Measurements from ENCODE around the gene MYO1D. TPM values are rescaled to one million over a fixed set of nuclear protein-coding genes. Genes with fewer than 3 reads are reported as not detected.
A peak's percentile ranks its signal among the peaks of the same experiment; 100 is the strongest.
"Not testable (repeated sequence)": the region's sequence is repeated elsewhere in the genome, so short reads cannot be mapped to it uniquely, and the experiment has no call there.

Gene MYO1D
- total RNA-seq, 1 donor from 2014 or later: 28.3 TPM

- DNase-seq (ENCODE audit: low read depth): no peak
Measured at GRCh38 chr17:32855620-32856019, 21.3 kb downstream of the MYO1D start.

- DNase-seq (ENCODE audit: low read depth): no peak
Measured at GRCh38 chr17:32854832-32855389, 22.0 kb downstream of the MYO1D start.

- DNase-seq (ENCODE audit: low read depth): peak; percentile 81
Measured at GRCh38 chr17:32854207-32854606, 22.7 kb downstream of the MYO1D start.

GRCh38 chr17:32852811-32853210 is 24.1 kb downstream of the MYO1D start:
- no peak for DNase-seq (ENCODE audit: low read depth)

- no peak for DNase-seq (ENCODE audit: low read depth)
Measured at GRCh38 chr17:32849879-32850278, 27.0 kb downstream of the MYO1D start.

DNA sequence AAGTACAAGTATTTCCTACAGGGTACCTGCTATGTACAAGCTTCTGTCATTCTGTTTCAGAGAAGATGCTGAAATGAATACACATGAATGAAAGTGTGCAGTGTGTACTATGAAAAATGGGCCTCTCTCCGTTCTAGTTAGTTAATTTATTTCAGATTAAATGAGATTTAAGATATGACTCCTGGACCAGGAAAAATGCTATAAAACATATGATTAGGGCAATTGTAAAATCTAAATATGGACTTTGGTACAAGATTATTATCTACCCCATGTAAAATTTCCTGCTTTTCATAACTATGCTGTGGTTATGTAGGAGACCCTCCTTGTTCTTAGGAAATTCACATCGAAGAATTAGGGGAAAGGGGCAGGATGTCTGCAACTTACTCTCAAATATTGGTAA is 28.9 kb downstream of the MYO1D start:
- DNase-seq (ENCODE audit: low read depth): no peak

DNA sequence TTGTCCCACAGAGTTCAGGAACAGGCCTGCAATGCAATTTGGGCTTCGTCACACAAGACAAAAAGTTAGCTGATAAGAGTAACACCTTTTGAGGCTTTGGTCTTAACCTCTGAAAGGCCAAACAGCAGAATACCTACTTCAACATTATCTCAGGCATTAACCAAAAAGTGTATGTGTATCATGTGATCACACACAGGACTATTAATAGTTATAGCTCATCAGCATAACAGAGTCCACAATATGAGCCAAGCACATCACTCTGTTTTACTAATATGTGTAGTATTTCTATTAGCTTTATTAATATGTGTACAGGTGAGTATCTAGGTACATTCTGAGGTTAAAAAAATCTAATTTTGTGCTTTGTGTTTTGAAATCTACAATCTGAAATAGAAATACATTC is 30.8 kb downstream of the MYO1D start:
- no peak for DNase-seq (ENCODE audit: low read depth)

- DNase-seq (ENCODE audit: low read depth): no peak
Measured at GRCh38 chr17:32840241-32840640, 36.7 kb downstream of the MYO1D start.

DNA sequence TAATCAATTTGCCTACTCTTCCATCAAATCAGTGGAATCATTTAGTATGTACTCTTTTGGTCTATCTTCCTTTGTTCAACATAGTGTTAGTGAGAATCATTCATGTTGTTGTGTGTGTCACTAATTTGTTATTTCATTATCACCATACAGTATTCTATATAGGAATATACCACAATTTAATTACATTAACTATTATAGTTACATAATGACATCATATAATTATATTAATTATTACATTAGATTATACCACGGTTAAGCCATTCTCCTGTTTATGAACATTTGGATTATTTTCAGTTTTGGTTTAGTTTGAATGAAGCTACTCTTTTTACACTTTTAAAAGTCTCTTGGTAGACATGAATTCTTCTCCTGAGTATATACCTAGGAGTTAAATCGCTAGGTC is 40.4 kb downstream of the MYO1D start:
- DNase-seq (ENCODE audit: low read depth): no peak

GRCh38 chr17:32835291-32835761 is 41.6 kb downstream of the MYO1D start:
- DNase-seq (ENCODE audit: low read depth): no peak

DNA sequence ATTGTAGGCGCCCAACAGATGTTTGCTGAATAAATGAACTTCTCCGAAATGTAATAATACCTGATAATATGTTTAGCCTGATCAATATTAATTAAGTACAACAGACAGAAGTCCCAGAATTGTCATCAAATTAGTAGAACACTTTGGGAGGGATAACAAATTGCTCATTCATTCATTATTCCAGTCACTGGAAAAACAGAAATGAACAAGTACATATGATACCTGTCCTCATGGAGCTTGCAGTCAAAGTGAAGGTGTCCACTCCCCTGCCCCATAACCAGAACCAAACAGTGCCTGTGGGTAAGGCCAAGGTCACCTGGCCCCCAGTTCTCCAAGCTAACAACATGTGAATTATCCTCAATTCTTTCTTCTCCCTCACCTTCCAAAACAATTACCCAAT is 42.8 kb downstream of the MYO1D start:
- DNase-seq (ENCODE audit: low read depth): no peak

DNA sequence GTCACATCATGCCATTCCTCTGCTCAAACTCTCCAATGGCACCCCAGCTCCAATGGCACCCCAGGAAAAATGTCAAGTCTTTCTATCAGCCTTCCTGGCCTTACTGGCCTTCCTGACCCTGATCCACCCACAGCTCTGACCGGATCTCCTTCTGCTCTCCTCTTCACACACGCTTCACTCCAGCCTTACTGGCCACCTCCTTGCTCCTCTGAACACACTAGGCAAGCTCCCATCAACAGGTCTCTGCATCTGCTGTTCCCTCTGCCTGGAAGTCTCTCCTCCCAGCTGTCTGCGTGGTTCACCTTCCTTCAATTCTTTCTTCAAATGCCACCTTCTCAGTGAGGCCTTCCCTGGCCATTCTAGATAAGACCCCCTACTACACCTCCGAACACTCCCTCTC is 43.4 kb downstream of the MYO1D start:
- no peak for DNase-seq (ENCODE audit: low read depth)

DNA sequence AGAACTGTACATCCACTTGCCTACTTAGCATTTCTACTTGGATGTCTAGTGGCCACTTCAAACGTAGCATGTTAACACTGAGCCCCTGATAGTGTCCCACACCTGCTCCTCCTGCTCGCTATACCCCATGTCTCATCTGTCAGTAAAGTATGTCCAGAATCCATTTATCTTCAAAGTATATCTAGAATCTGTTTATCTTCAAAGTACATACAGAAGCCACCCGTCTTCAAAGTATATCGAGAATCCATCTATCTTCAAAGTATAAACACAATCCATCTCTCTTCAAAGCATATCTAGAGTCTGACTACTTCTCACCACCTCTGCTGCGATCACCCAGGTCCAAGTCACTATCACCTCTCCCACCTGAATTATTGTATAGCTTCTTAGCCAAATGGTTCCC is 43.8 kb downstream of the MYO1D start:
- no peak for DNase-seq (ENCODE audit: low read depth)

- no peak for DNase-seq (ENCODE audit: low read depth)
Measured at GRCh38 chr17:32831627-32832243, 45.2 kb downstream of the MYO1D start.

DNA sequence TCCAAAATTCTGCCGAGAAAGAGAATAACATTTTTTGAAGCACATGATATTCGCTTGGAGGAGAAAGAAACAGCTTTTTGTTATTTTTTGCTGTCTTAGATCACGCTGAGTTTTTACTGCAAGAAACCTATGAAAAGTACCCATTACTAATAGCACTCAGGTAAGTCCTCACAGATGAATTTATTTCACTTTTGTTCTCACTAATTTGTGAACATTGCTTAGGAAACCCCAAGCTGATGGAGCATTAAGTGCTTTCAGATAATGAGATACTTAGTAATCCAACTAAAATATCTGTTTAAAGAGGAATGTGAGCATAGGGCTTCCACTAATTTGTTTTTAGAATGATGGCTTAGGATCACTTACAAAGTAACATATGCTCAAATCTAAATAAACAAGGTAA is 45.7 kb downstream of the MYO1D start:
- DNase-seq (ENCODE audit: low read depth): no peak

GRCh38 chr17:32828822-32829221 is 48.1 kb downstream of the MYO1D start:
- DNase-seq (ENCODE audit: low read depth): no peak

DNA sequence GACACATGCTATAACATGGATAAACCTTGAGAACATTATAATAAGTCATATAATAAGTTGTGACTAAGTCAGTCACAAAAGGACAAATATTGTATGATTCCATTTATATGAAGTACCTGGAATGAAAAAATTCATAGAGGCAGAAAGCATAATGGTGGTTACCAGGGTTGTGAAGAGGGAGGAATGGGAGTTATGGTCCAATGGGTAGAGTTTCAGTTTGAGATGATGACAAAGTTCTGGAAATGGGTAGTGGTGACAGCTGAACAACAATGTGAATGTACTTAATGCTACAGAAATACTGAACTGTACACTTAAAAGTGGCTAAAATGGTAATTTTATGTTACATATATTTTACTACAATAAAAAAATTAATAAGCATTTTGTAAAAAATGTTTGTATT is 49.7 kb downstream of the MYO1D start:
- no peak for DNase-seq (ENCODE audit: low read depth)

GRCh38 chr17:32826076-32826475 is 50.8 kb downstream of the MYO1D start:
- no peak for DNase-seq (ENCODE audit: low read depth)

GRCh38 chr17:32824334-32824733 is 52.6 kb downstream of the MYO1D start:
- DNase-seq (ENCODE audit: low read depth): no peak

DNA sequence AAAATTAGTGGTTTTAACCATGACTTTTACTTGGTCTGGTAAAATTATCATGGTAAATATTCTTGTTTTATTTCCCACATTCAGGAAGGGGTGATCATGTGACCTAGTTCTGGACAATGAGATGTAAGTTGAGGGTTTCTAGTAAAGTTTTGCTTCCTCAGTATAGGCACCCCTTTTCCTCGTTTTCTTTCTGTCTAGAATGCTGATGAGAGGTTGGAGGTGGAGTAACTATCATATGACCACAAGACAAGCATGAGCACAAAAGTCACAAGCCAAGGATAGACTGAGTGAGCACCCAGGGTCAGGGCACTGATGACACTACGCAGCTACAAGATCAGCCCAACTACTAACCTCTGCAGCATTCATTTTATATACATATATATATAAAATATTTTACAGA is 53.9 kb downstream of the MYO1D start:
- DNase-seq (ENCODE audit: low read depth): no peak

DNA sequence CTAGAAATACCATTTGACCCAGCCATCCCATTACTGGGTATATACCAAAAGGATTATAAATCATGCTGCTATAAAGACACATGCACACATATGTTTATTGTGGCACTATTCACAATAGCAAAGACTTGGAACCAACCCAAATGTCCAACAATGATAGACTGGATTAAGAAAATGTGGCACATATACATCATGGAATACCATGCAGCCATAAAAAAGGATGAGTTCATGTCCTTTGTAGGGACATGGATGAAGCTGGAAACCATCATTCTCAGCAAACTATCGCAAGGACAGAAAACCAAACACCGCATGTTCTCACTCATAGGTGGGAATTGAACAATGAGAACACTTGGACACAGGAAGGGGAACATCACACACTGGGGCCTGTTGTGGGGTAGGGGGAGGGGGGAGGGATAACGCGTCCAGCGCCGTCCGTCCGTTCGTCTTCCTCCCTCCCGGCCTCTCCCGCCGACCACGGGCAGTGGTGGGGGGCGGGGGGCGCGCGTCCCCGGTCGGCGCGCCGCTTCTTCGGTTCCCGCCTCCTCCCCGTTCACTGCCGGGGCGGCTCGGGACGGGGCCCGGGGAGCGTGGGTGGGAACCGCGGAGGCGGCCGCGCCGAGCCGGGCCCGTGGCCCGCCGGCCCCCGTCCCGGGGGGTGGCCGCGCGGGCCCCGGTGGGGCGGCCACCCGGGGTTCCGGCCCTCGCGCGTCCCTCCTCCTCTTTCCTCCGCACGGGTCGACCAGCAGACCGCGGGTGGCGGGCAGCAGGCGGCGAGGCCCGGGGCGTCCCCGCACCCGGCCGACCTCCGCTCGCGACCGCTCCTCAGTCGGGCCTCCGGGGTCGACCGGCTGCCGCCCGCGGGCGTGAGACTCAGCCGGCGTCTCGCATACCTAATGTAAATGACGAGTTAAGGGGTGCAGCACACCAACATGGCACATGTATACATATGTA is 54.7 kb downstream of the MYO1D start:
- DNase-seq (ENCODE audit: low read depth): not testable (repeated sequence)

- no peak for DNase-seq (ENCODE audit: low read depth)
Measured at GRCh38 chr17:32820440-32820839, 56.5 kb downstream of the MYO1D start.

GRCh38 chr17:32819787-32820186 is 57.1 kb downstream of the MYO1D start:
- DNase-seq (ENCODE audit: low read depth): no peak

Data from renal cortical epithelial cell (primary cell).